GM12892 (cell line): ENCODE data around the gene RXRA.

Experiments used
- DNase-seq: peaks from one replicate; pipeline ENCODE4 v3.0.0; 2011; ENCODE audit not compliant: insufficient read length
- FAIRE-seq: peaks from 2 replicates; lab custom pipeline; 2011; peaks lifted over from hg19 to GRCh38; lab: Jason Lieb, UNC
- POLR2A ChIP-seq: IDR thresholded peaks from 2 replicates; pipeline ENCODE4 v1.6.1; 2011; ENCODE audit warnings: low read depth, low read length, control low read depth
- POLR2AphosphoS5 ChIP-seq: IDR thresholded peaks from 2 replicates; pipeline ENCODE4 v1.6.1; 2011; ENCODE audit warnings: low read depth, low read length, control low read depth
- TAF1 ChIP-seq: IDR thresholded peaks from 2 replicates; pipeline ENCODE4 v1.6.1; 2011; ENCODE audit warnings: low read depth, mild to moderate bottlenecking, control low read depth, low read length, borderline replicate concordance

Gene RXRA

DNA sequence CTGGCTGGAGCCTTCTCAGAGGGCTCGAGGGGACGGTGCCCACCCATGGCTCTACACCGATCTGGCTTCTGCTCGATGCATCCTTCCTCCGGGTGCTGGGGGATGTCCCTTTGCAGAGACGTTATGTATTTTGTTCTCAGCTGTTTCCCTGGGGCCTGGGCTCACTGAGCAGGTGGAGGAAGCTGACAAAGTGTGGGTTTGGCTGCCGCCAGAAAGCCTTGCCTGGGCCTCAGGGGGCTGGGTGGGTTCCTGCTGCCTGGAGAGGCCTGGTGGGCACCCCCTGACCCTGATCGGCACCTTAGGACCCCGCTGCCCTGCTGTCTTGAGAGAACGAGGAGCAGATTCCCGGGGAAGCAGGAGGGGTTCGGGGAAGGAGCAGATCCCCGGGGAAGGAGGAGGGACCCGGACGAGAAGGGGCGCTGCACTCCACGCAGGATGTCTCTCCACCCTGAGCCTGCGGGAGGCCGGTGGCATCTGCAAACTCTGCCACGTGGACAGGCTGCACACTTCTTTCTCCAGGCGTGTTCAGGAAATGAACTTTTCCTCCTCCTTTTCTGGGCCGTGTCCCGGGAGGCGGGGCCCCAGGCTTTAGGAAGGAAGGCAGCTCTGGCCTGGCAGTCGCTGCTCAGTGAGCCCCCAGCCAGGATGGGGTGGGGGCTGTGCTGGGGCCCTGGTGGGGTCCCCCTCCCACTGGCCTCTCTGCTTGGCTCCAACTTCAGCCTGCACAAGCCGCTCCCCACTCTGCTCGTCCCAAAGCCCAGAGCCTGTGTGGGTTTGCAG lies 148.9 kb downstream of the RXRA start:
- FAIRE-seq (no peak), DNase-seq (no peak)

DNA sequence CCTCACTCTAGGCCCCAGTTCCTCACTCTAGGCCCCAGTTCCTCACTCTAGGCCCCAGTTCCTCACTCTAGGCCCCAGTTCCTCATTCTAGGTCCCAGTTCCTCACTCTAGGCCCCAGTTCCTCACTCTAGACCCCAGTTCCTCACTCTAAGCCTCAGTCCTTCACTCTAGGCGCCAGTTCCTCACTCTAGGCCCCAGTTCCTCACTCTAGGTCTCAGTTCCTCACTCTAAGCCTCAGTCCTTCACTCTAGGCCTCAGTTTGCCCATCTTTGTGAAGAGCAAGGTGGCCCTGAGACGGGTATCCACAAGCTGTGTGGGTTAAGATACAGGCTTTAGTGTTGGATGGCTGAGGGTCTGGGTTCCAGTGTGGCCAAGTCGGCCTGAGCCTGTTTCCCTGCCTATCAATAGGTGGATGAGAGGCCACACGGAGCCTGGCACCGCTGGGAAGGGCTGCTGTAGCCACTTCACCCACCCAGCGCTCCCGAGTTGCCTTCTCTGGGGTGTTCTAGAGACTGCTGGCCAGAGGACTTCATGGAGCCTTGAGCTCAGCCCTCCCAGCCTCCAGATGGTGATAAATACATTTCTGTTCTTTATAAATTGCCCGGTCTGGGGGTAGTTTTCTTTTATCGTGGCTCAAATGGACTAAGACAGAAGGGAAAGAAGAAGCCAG lies 150.2 kb downstream of the RXRA start:
- TF ChIP-seq POLR2A = no peak
- DNase-seq (no peak), FAIRE-seq (no peak)

More for the DNA sequence above, 148.9 kb downstream of the RXRA start:
- TF ChIP-seq POLR2AphosphoS5 (no peak), TAF1 (no peak), POLR2A (no peak)

GRCh38 chr9:134476942-134477335 lies 150.7 kb downstream of the RXRA start:
- TF ChIP-seq POLR2AphosphoS5 (no peak), TAF1 (no peak), POLR2A (no peak)
- no peak for DNase-seq
- no peak for FAIRE-seq

DNA sequence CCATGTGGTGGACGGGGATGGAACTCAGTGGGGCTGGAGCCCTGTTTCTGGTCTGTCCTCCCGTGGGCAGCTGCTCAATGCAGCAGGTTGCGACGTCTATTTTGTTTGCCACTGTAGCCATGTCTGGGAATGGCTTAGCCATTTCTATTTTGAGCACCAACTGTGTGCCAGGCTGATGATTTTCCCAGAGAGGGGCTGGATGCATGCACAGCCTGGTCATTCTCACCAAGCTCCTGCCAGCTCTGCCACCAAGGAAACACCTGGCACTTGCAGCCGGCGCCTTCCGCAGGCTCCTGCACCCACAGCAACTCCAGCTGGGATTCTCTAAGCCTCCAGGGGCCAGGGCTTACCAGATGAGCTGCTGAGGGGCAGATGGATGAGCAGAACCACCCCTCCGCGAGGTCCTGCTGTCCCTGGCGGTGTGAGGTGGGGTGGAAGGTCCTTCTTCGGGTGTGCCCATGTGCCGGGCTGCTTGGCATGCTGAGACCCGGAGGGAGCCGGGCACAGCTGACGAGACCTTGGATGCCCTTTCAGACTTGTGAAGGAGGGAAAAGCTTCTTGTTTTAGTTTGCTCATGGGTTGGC lies 151.2 kb downstream of the RXRA start:
- TF ChIP-seq POLR2AphosphoS5 (no peak), TAF1 (no peak), POLR2A (no peak)
- no peak for FAIRE-seq
- no peak for DNase-seq

- FAIRE-seq = no peak
- TF ChIP-seq POLR2A (no peak), TAF1 (no peak), POLR2AphosphoS5 (no peak)
Observed at GRCh38 chr9:134477927-134478326, 151.7 kb downstream of the RXRA start.

GRCh38 chr9:134481762-134482161 lies 155.5 kb downstream of the RXRA start:
- TF ChIP-seq POLR2A = no peak
- DNase-seq (no peak), FAIRE-seq (no peak)

More at GRCh38 chr9:134477927-134478326, 151.7 kb downstream of the RXRA start:
- no peak for DNase-seq

DNA sequence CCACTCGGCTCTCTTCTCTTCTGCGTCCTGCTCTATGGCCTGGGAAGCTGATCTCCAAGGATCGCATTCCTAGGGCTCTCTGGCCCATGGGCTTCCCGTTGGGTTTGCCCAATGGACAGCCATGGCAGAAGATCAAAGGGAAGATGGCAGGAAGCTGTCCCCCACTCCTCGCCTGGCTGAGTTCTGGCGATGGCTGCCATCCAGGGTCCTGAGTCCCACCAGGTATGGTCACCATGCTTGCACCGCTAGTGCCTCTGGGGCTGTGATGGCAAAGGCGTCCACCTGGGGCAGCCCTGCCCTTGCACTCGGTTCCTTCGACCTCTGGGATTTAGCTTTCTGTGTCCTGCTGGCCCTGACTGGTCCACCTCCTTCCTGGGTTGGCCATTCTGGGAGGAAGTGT lies 156.0 kb downstream of the RXRA start:
- DNase-seq (no peak), FAIRE-seq (no peak)
- TF ChIP-seq TAF1 (no peak), POLR2AphosphoS5 (no peak), POLR2A (no peak)

DNA sequence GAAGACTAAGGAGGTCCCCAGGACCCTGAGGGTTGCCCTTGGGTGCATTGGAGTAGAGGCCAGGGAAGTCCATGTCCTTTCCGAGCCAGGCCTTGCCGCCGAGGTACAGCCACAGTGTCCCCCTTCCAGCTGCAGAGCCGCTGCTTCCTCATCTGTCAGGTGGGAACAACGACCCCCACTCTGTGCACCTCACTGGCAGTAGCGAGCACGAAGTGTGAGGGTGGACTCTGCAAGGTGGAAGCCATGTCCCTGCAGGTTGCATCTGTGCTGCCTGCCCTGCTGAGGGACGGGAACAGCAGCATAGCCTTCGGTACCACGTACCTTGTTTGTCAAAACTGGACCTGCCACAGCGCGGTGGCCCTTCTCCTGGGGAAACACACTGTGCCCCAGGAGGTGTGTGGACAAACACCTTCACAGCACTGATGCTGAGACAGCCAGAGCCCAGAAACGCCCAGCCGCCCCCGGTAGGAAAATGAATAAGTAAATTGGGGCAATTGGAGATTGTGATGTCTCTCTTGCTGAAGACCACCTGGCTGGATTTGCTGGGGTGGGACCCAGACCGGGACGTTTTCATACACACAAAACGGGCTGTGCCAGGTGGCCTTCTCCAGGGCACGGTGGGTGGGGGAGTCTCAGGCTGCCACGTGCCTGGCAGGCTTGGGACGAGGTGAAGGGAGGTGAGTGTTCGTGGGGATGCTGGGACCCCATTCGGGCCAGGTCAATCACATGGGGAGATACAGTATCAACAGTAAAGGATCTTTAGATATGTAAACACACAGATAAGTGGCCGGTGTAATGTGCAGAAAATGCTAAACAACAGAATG lies 157.3 kb downstream of the RXRA start:
- no peak for DNase-seq
- no peak for FAIRE-seq

DNA sequence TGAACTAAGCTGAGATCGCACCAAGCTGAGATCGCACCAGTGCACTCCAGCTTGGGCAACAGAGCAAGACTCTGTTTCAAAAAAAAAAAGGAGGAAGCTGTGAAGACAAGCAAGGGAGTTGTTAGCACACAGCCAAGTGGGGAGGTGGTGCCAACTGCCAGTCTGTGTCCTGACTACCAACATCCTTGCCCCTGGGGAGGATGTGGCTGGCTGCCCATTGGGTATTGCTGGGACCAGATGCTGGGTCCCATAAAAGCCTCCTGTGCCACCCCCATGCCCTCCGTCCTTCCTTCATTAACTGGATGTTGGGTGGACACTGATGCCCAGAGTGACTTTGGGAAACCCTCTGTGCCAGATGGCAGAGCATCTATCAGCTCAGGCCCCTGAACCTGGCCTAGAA lies 158.2 kb downstream of the RXRA start:
- no peak for FAIRE-seq
- no peak for DNase-seq
- no peak for TF ChIP-seq POLR2AphosphoS5
- TF ChIP-seq TAF1 = no peak
- no peak for TF ChIP-seq POLR2A

More for the DNA sequence above, 157.3 kb downstream of the RXRA start:
- TF ChIP-seq POLR2AphosphoS5 = no peak
- TF ChIP-seq TAF1 = no peak
- no peak for TF ChIP-seq POLR2A

DNA sequence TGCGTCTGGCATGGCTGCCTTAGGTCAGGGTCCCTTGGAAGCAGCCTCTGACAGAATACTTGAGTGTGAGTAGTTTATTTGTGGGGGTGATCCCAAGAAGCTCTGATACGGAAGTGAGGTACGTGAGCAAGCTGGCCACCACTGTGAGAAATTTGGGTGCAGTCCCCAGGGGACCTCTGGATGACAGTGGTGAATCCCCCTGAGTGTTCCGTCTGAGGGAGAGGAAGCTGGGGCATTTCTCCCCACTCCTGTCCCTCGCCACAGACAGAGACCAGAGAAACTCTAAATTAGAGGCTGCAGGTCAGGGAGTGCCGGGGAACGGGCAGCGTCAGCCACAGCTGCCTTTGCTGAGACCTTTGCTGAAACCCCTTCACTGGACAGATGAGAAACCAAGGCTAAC lies 159.4 kb downstream of the RXRA start:
- FAIRE-seq (no peak), DNase-seq (no peak)
- TF ChIP-seq POLR2A = no peak

- FAIRE-seq (no peak), DNase-seq (no peak)
- TF ChIP-seq POLR2A = no peak
- TF ChIP-seq POLR2AphosphoS5 = no peak
- TF ChIP-seq TAF1 = no peak
Observed at GRCh38 chr9:134486143-134486591, 159.9 kb downstream of the RXRA start.

DNA sequence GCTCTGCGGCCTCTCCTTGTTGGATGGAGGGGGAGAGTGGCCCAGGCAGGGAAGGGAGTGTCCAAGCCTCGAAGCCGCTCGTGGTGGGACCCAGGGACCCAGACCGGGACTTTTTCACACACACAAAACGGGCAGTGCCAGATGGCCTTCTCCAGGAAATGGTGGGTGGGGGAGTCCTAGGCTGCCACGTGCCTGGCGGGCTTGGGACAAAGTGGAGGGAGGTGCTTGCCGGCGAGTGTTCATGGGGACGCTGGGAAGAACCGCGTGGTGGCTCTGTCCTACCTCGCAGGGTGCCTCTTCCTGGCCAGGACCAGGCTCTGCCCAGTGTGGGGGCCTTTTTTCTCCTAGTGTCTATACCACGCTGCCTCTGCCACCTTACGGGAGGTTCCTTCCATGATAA lies 160.3 kb downstream of the RXRA start:
- DNase-seq = no peak
- TF ChIP-seq POLR2A (no peak), TAF1 (no peak), POLR2AphosphoS5 (no peak)
- no peak for FAIRE-seq
